ENCODE results near the gene CPXM2. TPM values are rescaled to one million over a fixed set of nuclear protein-coding genes. Genes with fewer than 3 reads are reported as not detected.

CPXM2 gene
- total and polyA plus RNA-seq, 2 experiments from 2014 or later, result 3.7 to 4.9 TPM

DNA sequence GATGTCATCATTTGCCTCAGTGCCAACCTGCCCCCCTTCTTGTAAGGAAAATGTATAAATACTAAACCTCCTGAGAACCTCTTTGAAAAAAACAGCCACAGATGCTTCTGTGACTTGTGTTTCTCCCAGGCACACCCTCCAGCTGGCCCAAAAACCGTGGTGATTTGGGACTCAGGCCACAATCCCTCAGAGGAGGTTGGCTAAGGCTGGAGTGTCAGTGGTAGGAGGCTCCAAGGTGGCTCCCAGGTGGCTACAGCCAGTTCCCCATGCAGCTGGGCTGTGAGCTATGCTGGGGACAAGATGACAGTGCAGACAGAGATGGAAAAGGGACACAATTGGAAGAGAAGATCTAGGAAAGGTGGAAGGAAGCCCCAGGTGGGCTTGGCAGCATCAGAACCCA, 104.7 kb downstream of the CPXM2 start:
- 36% methylated on average over 1 of the region's 1 CpG for WGBS (ENCODE audit: low lambda C conversion rate, missing lambda C conversion rate)
- DNase-seq (ENCODE audit: low spot score), result no peak
- no peak for TF ChIP-seq EZH2 (IDR thresholded peaks at IDR 0.05; ENCODE audit: borderline replicate concordance)

DNA sequence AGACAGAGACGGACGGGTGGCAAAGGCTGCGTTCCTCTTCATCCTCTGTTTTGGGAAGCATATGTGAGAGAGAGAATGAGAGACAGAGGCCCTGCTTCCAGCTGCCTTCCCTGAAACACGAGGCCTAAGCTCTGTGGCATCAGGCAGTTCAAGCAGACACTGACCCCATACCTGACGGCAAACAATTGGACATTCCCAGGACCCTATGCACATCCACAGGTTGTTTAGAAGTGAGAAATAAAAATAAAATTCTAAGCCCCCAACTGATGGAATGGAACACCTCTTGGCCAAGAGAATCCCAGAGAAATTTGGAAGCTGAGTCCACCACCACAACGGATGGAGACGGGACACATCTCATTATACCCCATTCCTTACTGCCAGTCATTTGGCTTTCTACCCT, 105.3 kb downstream of the CPXM2 start:
- no peak for DNase-seq (ENCODE audit: low spot score)
- no peak overlapping the region for H3K27ac ChIP-seq
- H3K4me2 ChIP-seq, result no peak overlapping the region
- 89% methylated on average over 7 of the region's 7 CpGs for whole genome bisulfite sequencing (ENCODE audit: low lambda C conversion rate, missing lambda C conversion rate)
- H4K20me1 ChIP-seq (ENCODE audit: insufficient read depth, poor library complexity, severe bottlenecking), result no peaks in the 10 kb centered on the region
- H3K79me2 ChIP-seq, result no peaks in the 10 kb centered on the region
- H3K36me3 ChIP-seq (replicated peaks; ENCODE audit: insufficient read depth, low read depth), result no peaks in the 10 kb centered on the region
- no peaks in the 10 kb centered on the region for H3K4me1 ChIP-seq (ENCODE audit: insufficient read depth)
- H3K4me3 ChIP-seq, result no peak overlapping the region
- no peaks in the 10 kb centered on the region for H3K9me3 ChIP-seq (ENCODE audit: low read depth)
- no peaks in the 10 kb centered on the region for H3K9me2 ChIP-seq (replicated peaks; ENCODE audit: insufficient read depth)
- peaks cover 7% of the 10 kb centered on the region for H3K27me3 ChIP-seq
- H2AFZ ChIP-seq, result no peak overlapping the region
- TF ChIP-seq EZH2 (IDR thresholded peaks at IDR 0.05; ENCODE audit: borderline replicate concordance) (no peak), EZH2phosphoT487 (IDR thresholded peaks at IDR 0.05; ENCODE audit: low read depth, severe bottlenecking, unreplicated experiment) (no peak)
- TF ChIP-seq, protein P1, sequence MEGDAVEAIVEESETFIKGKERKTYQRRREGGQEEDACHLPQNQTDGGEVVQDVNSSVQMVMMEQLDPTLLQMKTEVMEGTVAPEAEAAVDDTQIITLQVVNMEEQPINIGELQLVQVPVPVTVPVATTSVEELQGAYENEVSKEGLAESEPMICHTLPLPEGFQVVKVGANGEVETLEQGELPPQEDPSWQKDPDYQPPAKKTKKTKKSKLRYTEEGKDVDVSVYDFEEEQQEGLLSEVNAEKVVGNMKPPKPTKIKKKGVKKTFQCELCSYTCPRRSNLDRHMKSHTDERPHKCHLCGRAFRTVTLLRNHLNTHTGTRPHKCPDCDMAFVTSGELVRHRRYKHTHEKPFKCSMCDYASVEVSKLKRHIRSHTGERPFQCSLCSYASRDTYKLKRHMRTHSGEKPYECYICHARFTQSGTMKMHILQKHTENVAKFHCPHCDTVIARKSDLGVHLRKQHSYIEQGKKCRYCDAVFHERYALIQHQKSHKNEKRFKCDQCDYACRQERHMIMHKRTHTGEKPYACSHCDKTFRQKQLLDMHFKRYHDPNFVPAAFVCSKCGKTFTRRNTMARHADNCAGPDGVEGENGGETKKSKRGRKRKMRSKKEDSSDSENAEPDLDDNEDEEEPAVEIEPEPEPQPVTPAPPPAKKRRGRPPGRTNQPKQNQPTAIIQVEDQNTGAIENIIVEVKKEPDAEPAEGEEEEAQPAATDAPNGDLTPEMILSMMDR (IDR thresholded peaks at IDR 0.05; ENCODE audit: poor library complexity), result no peak

More for the DNA sequence above, 104.7 kb downstream of the CPXM2 start:
- no peaks in the 10 kb centered on the region for H3K9me3 ChIP-seq (ENCODE audit: low read depth)
- no peak overlapping the region for H3K4me2 ChIP-seq
- no peaks in the 10 kb centered on the region for H3K36me3 ChIP-seq (replicated peaks; ENCODE audit: insufficient read depth, low read depth)
- no peak overlapping the region for H3K27ac ChIP-seq
- H3K4me3 ChIP-seq, result no peak overlapping the region
- no peaks in the 10 kb centered on the region for H3K4me1 ChIP-seq (ENCODE audit: insufficient read depth)
- no peaks in the 10 kb centered on the region for H4K20me1 ChIP-seq (ENCODE audit: insufficient read depth, poor library complexity, severe bottlenecking)
- no peaks in the 10 kb centered on the region for H3K79me2 ChIP-seq
- H3K27me3 ChIP-seq, result peaks cover 7% of the 10 kb centered on the region
- H3K9me2 ChIP-seq (replicated peaks; ENCODE audit: insufficient read depth), result no peaks in the 10 kb centered on the region
- H2AFZ ChIP-seq, result no peak overlapping the region

DNA sequence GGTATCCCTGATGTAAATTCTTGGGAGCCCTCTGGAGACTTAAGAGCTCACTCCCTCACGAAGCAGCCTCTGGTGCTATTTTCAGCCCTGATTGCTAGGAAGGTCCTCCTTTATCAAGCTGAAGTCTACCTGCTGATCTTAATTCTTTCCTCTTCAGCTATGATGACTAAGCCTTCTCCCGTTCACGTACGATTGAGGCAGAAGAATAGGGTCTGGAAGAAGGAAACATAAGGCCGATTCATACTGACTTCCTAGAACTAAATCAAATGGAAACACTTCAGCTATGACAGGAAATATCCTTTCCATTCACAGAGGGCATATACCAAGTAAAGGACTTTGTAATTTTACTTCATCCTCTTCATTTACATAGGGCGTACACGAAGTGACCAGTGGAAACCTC, 107.0 kb downstream of the CPXM2 start:
- 89% methylated on average over 7 of the region's 7 CpGs for WGBS (ENCODE audit: low lambda C conversion rate, missing lambda C conversion rate)
- H3K79me2 ChIP-seq, result no peaks in the 10 kb centered on the region
- H3K4me3 ChIP-seq, result no peak overlapping the region
- no peak overlapping the region for H3K27ac ChIP-seq
- TF ChIP-seq EZH2phosphoT487 (IDR thresholded peaks at IDR 0.05; ENCODE audit: low read depth, severe bottlenecking, unreplicated experiment), result no peak
- TF ChIP-seq, protein P1 (IDR thresholded peaks at IDR 0.05; ENCODE audit: poor library complexity), result no peak
- TF ChIP-seq EZH2 (IDR thresholded peaks at IDR 0.05; ENCODE audit: borderline replicate concordance), result no peak
- H2AFZ ChIP-seq, result no peak overlapping the region
- no peaks in the 10 kb centered on the region for H3K9me2 ChIP-seq (replicated peaks; ENCODE audit: insufficient read depth)
- H3K27me3 ChIP-seq, result peaks cover 7% of the 10 kb centered on the region
- no peak overlapping the region for H3K4me2 ChIP-seq
- no peaks in the 10 kb centered on the region for H3K9me3 ChIP-seq (ENCODE audit: low read depth)
- no peaks in the 10 kb centered on the region for H3K36me3 ChIP-seq (replicated peaks; ENCODE audit: insufficient read depth, low read depth)
- DNase-seq (ENCODE audit: low spot score), result no peak
- no peaks in the 10 kb centered on the region for H3K4me1 ChIP-seq (ENCODE audit: insufficient read depth)
- H4K20me1 ChIP-seq (ENCODE audit: insufficient read depth, poor library complexity, severe bottlenecking), result no peaks in the 10 kb centered on the region

DNA sequence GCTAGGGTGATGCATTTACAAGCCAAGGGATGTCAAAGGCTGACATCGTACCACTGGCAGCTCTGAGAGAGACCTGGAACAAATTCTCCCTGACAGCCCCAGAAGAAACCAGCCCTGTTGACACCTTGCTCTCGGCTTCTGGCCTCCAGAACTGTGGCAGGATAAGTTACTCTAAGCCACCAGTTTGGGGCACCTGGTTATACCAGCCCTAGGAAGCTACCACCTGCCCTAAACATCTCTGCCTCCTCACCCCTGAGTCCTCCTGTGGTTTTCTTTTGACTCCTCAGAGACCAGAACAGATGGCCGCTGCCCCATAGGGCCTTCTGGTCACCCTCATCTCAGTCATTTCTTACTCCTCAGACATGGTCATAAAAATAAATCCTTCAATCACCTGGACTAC, 107.4 kb downstream of the CPXM2 start:
- DNase-seq (ENCODE audit: low spot score), result no peak
- no peak overlapping the region for H3K27ac ChIP-seq
- H3K4me3 ChIP-seq, result no peak overlapping the region
- no peaks in the 10 kb centered on the region for H3K36me3 ChIP-seq (replicated peaks; ENCODE audit: insufficient read depth, low read depth)
- no peaks in the 10 kb centered on the region for H3K79me2 ChIP-seq
- H2AFZ ChIP-seq, result no peak overlapping the region
- H3K4me2 ChIP-seq, result no peak overlapping the region
- no peaks in the 10 kb centered on the region for H3K4me1 ChIP-seq (ENCODE audit: insufficient read depth)
- H3K9me2 ChIP-seq (replicated peaks; ENCODE audit: insufficient read depth), result no peaks in the 10 kb centered on the region
- no peaks in the 10 kb centered on the region for H4K20me1 ChIP-seq (ENCODE audit: insufficient read depth, poor library complexity, severe bottlenecking)
- no peaks in the 10 kb centered on the region for H3K9me3 ChIP-seq (ENCODE audit: low read depth)
- TF ChIP-seq, protein P1 (IDR thresholded peaks at IDR 0.05; ENCODE audit: poor library complexity), result no peak
- no peak for TF ChIP-seq EZH2phosphoT487 (IDR thresholded peaks at IDR 0.05; ENCODE audit: low read depth, severe bottlenecking, unreplicated experiment)
- TF ChIP-seq EZH2 (IDR thresholded peaks at IDR 0.05; ENCODE audit: borderline replicate concordance), result no peak
- 81% methylated on average over 3 of the region's 3 CpGs for WGBS (ENCODE audit: low lambda C conversion rate, missing lambda C conversion rate)
- H3K27me3 ChIP-seq, result peaks cover 7% of the 10 kb centered on the region
